Esophagus squamous epithelium (tissue), 5 donors: ENCODE results near the gene CLASP2. TPM values are rescaled to one million over a fixed set of nuclear protein-coding genes. Genes with fewer than 3 reads are reported as not detected.
"Not testable (repeated sequence)": the region's sequence is repeated elsewhere in the genome, so short reads cannot be mapped to it uniquely, and the experiment has no call there.

ENCODE experiments used
- DNase-seq: peaks from one replicate; lab custom pipeline; 2025; lab: John Stamatoyannopoulos, UW
- H3K27ac ChIP-seq, 4 donors: fragments of 200-600 bp; sonication (generic); one replicate each; pipeline ENCODE4 v1.5.1; 2016 to 2019; ENCODE audit warnings: mild to moderate bottlenecking in 1 of 4
- H3K27me3 ChIP-seq, 4 donors: fragments of 200-600 bp; sonication (generic); 1 replicate in 3 of 4; 2 replicates in 1 of 4; pipeline versions ENCODE4 v1.5.1 to v1.6.0; 2017 to 2021; ENCODE audit warnings: antibody characterized with exemption in 1 of 4
- H3K36me3 ChIP-seq, 3 donors: fragments of 200-600 bp; sonication (generic); one replicate each; pipeline ENCODE4 v1.5.1; 2016 to 2019
- H3K4me1 ChIP-seq, 3 donors: fragments of 200-600 bp; sonication (generic); one replicate each; pipeline ENCODE4 v1.5.1; 2017 to 2019
- H3K4me3 ChIP-seq, 4 donors: fragments of 200-600 bp; sonication (generic); 1 replicate in 3 of 4; 2 replicates in 1 of 4; pipeline ENCODE4 v1.5.1; 2016 to 2019; ENCODE audit warnings: mild to moderate bottlenecking in 2 of 4, moderate library complexity in 1 of 4
- H3K9me3 ChIP-seq, 3 donors: fragments of 200-600 bp; sonication (generic); one replicate each; pipeline ENCODE4 v1.5.1; 2016 to 2019
- POLR2A ChIP-seq, 4 donors: fragments of 450-650 bp; IDR thresholded peaks; one replicate each; pipeline ENCODE4 v1.6.1; 2017; ENCODE audit warnings: antibody characterized with exemption in 4 of 4, mild to moderate bottlenecking in 4 of 4, moderate library complexity in 3 of 4
- WGBS, 2 donors: methylation state at CpG; one replicate each; pipeline ENCODE4 v1.1.5; 2018; 5-methylcytosine and 5-hydroxymethylcytosine counted together
- intact Hi-C: fragments of 100-400 bp; cut with DNase I; formaldehyde crosslinking; loops from one replicate; pipeline ENCODE4 v1.15.0; 2022
- total RNA-seq, 4 donors: library from RNA; depleted of rRNA; stranded (reverse); fragments of >200 nt; gene quantifications; one replicate each; pipeline ENCODE4 v1.1.0, GENCODE V29; 2016
- TF ChIP-seq, protein P1 (sequence below), 6 experiments: fragments of 450-650 bp in 4 of 6; fragments of 200-600 bp in 2 of 6; sonication (generic) in 2 of 6; IDR thresholded peaks; one replicate each; pipeline ENCODE4 v1.5.1; 2016 to 2019; ENCODE audit warnings: antibody characterized with exemption in 6 of 6, mild to moderate bottlenecking in 4 of 6, moderate library complexity in 4 of 6
- donor health status: DM: yes; HTN: yes; CAD: no.

Gene CLASP2
- total RNA-seq, result 10 to 100 TPM; 16.7 to 49.4 (median 32.1) TPM

DNA sequence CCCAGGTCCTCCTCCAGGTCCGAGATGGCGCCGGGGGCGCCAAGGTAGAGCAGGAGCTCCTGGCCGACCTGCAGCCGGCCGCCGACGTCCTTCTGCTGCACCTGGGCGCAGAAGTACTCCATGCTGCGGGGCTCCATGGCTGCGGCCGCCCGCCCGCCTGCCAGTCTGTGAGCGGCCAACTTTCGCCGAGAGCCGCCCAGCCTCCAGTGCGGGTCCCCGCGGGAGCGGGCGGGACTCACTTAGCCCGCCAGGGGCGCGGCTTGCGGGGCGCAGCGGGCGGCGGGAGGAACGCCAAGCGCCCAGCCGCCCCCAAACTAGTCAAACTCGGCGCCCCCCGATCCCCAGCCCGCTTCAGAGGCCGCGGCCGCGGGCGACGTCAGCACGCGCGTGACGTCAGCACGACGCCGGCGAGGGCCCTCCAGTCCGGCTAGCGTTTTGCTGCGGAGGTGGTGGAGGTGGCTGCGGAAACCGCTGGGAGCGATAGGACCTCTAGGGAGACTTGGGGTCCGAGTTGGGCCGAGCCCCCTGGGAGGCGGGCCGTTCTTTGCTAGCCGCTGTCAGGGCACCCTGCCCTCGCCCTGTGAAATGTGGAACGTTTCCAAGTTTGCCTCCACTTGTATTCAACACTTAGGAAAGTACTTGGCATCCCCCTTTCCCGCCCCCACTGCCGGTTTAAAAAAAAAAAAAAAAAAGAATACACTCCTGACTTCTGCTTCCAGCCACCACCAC is at the start of gene CLASP2:
Gene CLASP2, minus strand, starts transcription at position 389 of the 729 bp plus-strand sequence. Its CDS starts 252 bp downstream, at position 137.
- intact Hi-C loops, result no loop called here
- Histone ChIP-seq H3K36me3 (no peaks in the 10 kb centered on the region), H3K4me3 (peak within 1 kb of the TSS; percentile 86 to 94 (median 91)), H3K27me3 (no peaks in the 10 kb centered on the region), H3K4me1 (peaks cover 0 to 27% (median 6%) of the 10 kb centered on the region in 3 donors), H3K9me3 (no peaks in the 10 kb centered on the region), H3K27ac (peak within 1 kb of the TSS; percentile 98 to 99 (median 98))
- TF ChIP-seq, protein P1, sequence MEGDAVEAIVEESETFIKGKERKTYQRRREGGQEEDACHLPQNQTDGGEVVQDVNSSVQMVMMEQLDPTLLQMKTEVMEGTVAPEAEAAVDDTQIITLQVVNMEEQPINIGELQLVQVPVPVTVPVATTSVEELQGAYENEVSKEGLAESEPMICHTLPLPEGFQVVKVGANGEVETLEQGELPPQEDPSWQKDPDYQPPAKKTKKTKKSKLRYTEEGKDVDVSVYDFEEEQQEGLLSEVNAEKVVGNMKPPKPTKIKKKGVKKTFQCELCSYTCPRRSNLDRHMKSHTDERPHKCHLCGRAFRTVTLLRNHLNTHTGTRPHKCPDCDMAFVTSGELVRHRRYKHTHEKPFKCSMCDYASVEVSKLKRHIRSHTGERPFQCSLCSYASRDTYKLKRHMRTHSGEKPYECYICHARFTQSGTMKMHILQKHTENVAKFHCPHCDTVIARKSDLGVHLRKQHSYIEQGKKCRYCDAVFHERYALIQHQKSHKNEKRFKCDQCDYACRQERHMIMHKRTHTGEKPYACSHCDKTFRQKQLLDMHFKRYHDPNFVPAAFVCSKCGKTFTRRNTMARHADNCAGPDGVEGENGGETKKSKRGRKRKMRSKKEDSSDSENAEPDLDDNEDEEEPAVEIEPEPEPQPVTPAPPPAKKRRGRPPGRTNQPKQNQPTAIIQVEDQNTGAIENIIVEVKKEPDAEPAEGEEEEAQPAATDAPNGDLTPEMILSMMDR (IDR thresholded peaks at IDR 0.05), result peak in 4 of 6 experiments; percentile 7 to 19 (median 10)
- TF ChIP-seq POLR2A (IDR thresholded peaks at IDR 0.05), result peak in 3 of 4 donors; percentile 31 to 81 (median 66)
- WGBS, 2 donors, result 0% methylated on average over 4 to 9 of the region's 68 CpGs
- DNase-seq, result peak; percentile 34

DNA sequence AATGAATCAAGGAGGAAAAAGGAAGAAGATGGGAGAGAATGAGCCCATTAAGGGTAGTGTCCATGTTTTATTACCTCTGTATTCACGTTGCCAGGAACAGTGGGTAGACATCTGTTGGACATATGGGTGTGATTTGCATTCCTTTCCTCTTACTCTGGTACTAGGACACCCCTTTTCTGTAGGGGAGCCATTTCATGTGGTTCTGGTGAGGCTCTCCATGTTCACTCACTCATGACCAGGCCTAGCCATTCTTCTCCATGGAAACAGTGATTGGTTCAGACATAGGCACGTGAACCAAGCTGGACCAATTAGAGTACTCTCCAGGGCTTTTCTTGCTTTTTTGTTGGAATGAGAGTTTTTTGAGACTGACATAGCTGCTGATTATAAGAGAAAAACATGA is 40.8 kb upstream of the CLASP2 start:
- Histone ChIP-seq H3K27ac (no peak overlapping the region), H3K4me3 (no peak overlapping the region), H3K36me3 (no peaks in the 10 kb centered on the region), H3K9me3 (peaks cover 0 to 16% (median 10%) of the 10 kb centered on the region in 3 donors), H3K27me3 (no peaks in the 10 kb centered on the region), H3K4me1 (no peaks in the 10 kb centered on the region)
- TF ChIP-seq, protein P1 (IDR thresholded peaks at IDR 0.05), result no peak
- TF ChIP-seq POLR2A (IDR thresholded peaks at IDR 0.05), result no peak
- 62 to 69% methylated on average over 2 of the region's 2 CpGs for WGBS, 2 donors
- DNase-seq, result no peak
- intact Hi-C loops, result no loop called here

DNA sequence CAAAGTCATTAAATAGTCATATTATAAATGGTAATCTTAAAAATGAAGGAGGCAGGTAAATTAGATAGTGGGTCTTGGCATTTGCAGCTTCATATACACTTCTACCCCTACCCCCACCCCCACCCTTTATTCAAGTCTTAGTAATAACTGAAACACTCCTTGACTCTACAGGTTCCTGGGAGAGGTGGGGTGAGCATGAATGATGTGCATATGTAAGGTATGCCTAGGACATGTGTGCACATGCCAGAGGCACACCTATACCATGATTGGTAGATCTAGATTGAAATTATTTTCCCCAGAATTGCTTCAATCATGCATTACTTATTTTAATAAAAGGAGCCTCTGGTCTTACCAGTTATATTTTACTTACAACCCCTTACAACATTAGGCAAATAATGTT is 40.2 kb upstream of the CLASP2 start:
- intact Hi-C loops, result no loop called here
- Histone ChIP-seq H3K4me1 (no peaks in the 10 kb centered on the region), H3K27me3 (no peaks in the 10 kb centered on the region), H3K4me3 (no peak overlapping the region), H3K27ac (no peak overlapping the region), H3K9me3 (peaks cover 0 to 18% (median 12%) of the 10 kb centered on the region in 3 donors), H3K36me3 (no peaks in the 10 kb centered on the region)
- no peak for TF ChIP-seq POLR2A (IDR thresholded peaks at IDR 0.05)
- TF ChIP-seq, protein P1 (IDR thresholded peaks at IDR 0.05), result no peak
- DNase-seq, result no peak

DNA sequence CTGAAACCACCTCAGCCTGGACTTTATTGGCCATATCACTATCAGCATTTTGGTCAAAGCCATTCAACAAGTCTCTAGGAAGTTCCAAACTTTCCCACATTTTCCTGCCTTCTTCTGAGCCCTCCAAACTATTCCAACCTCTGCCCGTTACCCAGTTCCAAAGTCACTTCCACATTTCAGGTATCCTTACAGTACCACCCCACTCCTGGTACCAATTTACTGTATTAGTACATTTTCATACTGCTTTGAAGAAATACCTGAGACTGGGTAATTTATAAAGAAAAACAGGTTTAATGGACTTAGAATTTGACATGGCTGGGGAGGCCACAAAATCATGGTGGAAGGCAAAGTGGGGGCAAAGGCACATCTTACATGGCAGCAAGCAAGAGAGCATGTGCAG is 36.3 kb upstream of the CLASP2 start:
- 88 to 90% methylated on average over 1 of the region's 1 CpG for WGBS, 2 donors
- intact Hi-C loops, result not testable (repeated sequence)

DNA sequence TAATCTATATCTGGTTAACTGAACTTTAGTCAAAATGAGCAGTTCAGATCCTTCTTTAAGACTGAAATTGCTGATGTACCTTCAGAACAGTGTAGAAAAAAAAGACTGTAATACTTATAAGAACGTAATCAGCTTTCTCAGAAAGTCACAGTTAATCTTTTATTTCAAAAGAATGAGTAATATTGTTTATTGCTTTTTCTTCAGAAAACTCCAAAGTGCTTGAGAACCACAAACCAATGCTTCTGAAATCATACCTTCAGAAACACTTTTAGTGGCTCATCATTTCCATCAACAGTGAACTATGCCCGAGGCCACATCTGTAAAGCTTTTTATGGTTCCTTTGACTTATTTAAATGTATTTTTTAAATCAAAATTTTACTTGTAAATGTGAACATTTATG is 33.3 kb upstream of the CLASP2 start:
- intact Hi-C loops, result no loop called here
- DNase-seq, result no peak
- no peaks in the 10 kb centered on the region for H3K36me3 ChIP-seq
- no peak overlapping the region for H3K27ac ChIP-seq
- H3K4me3 ChIP-seq, result no peak overlapping the region
- H3K9me3 ChIP-seq, result peaks cover 0 to 18% (median 12%) of the 10 kb centered on the region in 3 donors
- H3K4me1 ChIP-seq, result no peaks in the 10 kb centered on the region
- TF ChIP-seq POLR2A (IDR thresholded peaks at IDR 0.05), result no peak
- TF ChIP-seq, protein P1 (IDR thresholded peaks at IDR 0.05), result no peak
- WGBS, 2 donors, result 60 to 64% methylated on average over 2 of the region's 2 CpGs
- H3K27me3 ChIP-seq, result no peaks in the 10 kb centered on the region

More for the DNA sequence above, 36.3 kb upstream of the CLASP2 start:
- not testable (repeated sequence) for H3K27ac ChIP-seq, H3K4me1 ChIP-seq, DNase-seq, H3K4me3 ChIP-seq, H3K36me3 ChIP-seq, H3K27me3 ChIP-seq
- H3K9me3 ChIP-seq, result peaks cover 0 to 18% (median 12%) of the 10 kb centered on the region in 3 donors
